ENCODE data around the gene GNAS-AS1. TPM values are rescaled to one million over a fixed set of nuclear protein-coding genes. Genes with fewer than 3 reads are reported as not detected.

GNAS-AS1 gene
- total RNA-seq, 4 donors from 2014 or later, result 0.42 to 1.9 (median 1.1) TPM

- Histone ChIP-seq H3K9me3 (no peaks in the 10 kb centered on the region), H3K4me3 (replicated peaks in 1 of 3) (no peak overlapping the region), H3K27ac (no peak overlapping the region), H3K27me3 (no peaks in the 10 kb centered on the region), H3K36me3 (no peaks in the 10 kb centered on the region), H3K4me1 (no peaks in the 10 kb centered on the region)
- DNase-seq, result no peak
- intact Hi-C loops (cut with DNase I), result no loop called here
- WGBS, 2 donors, result 83 to 89% methylated on average over 9 to 10 of the region's 10 CpGs
- TF ChIP-seq CTCF (IDR thresholded peaks at IDR 0.05), result no peak
- TF ChIP-seq POLR2A (IDR thresholded peaks at IDR 0.05), result no peak
These were observed 39.8 kb downstream of the GNAS-AS1 start for GRCh38 chr20:58810879-58811250.

GRCh38 chr20:58810116-58810878, 40.4 kb downstream of the GNAS-AS1 start:
- no peak for DNase-seq
- WGBS, 2 donors, result 85 to 86% methylated on average over 18 to 19 of the region's 19 CpGs
- Histone ChIP-seq H3K9me3 (no peaks in the 10 kb centered on the region), H3K4me1 (no peaks in the 10 kb centered on the region), H3K27me3 (no peaks in the 10 kb centered on the region), H3K36me3 (no peaks in the 10 kb centered on the region), H3K27ac (no peak overlapping the region), H3K4me3 (replicated peaks in 1 of 3) (no peak overlapping the region)
- intact Hi-C loops (cut with DNase I), result no loop called here
- TF ChIP-seq CTCF (IDR thresholded peaks at IDR 0.05) (no peak), POLR2A (IDR thresholded peaks at IDR 0.05) (no peak)

- Histone ChIP-seq H3K4me1 (no peaks in the 10 kb centered on the region), H3K27ac (no peak overlapping the region), H3K4me3 (replicated peaks in 1 of 3) (no peak overlapping the region), H3K36me3 (no peaks in the 10 kb centered on the region), H3K27me3 (no peaks in the 10 kb centered on the region), H3K9me3 (no peaks in the 10 kb centered on the region)
- no peak for DNase-seq
- TF ChIP-seq CTCF (IDR thresholded peaks at IDR 0.05) (no peak), POLR2A (IDR thresholded peaks at IDR 0.05) (no peak)
- intact Hi-C loops (cut with DNase I), result no loop called here
- WGBS, 2 donors, result 71 to 73% methylated on average over 17 of the region's 17 CpGs
These were observed 42.2 kb downstream of the GNAS-AS1 start for GRCh38 chr20:58808271-58809046.

GRCh38 chr20:58807801-58808200, 42.9 kb downstream of the GNAS-AS1 start:
- DNase-seq, result no peak
- WGBS, 2 donors, result 83 to 85% methylated on average over 11 of the region's 11 CpGs
- Histone ChIP-seq H3K27me3 (no peaks in the 10 kb centered on the region), H3K27ac (no peak overlapping the region), H3K4me1 (no peaks in the 10 kb centered on the region), H3K4me3 (replicated peaks in 1 of 3) (no peak overlapping the region), H3K36me3 (no peaks in the 10 kb centered on the region), H3K9me3 (no peaks in the 10 kb centered on the region)
- intact Hi-C loops (cut with DNase I), result no loop called here
- no peak for TF ChIP-seq POLR2A (IDR thresholded peaks at IDR 0.05)

- intact Hi-C loops (cut with DNase I), result no loop called here
- Histone ChIP-seq H3K9me3 (no peaks in the 10 kb centered on the region), H3K27me3 (no peaks in the 10 kb centered on the region), H3K4me3 (replicated peaks in 1 of 3) (no peak overlapping the region), H3K4me1 (no peaks in the 10 kb centered on the region), H3K27ac (no peak overlapping the region), H3K36me3 (no peaks in the 10 kb centered on the region)
- WGBS, 2 donors, result 90% methylated on average over 18 of the region's 18 CpGs
- no peak for TF ChIP-seq CTCF (IDR thresholded peaks at IDR 0.05)
- no peak for TF ChIP-seq POLR2A (IDR thresholded peaks at IDR 0.05)
- DNase-seq, result no peak
These were observed 47.2 kb downstream of the GNAS-AS1 start for GRCh38 chr20:58803533-58803932.

All from thyroid gland (tissue), 4 donors.